ENCODE data around the gene TMEM242.
"Not testable (repeated sequence)": the region's sequence is repeated elsewhere in the genome, so short reads cannot be mapped to it uniquely, and the experiment has no call there.

TMEM242 gene

DNA sequence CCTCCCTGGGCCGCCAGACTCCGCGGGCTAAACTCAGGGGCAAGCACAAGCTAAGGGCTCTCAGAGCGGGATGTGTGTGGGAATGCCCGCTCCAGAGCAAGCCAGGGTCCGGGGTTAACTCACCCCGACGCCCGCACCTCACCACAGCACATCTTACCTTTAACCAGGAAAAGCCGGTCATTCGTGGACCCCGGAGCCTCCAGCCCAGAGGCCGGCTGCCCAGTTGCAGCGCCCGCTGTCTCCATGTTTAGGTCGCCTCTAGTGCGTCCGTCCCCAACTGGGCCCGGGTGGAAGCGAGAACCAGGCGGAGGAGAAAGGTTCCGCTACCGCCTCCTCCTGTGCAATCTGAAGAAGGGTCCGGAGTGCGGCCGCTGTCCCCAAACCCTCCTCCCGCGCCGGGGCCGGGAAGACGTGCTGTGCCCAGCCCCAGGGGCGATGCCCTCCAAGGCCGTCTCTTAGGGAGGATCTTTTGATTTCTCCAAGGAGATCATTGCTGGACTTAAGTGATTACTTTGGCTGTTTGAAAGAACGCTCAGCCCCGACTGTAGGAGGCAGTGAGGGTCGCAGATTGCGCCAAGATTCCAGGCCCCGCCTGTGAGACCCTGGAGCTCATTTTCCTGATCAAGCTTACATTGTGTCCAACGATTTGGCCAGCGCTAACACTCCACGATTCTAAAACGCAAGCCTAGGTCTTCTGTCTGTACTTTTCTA is at the start of gene TMEM242:
TMEM242 (minus strand) TSS at position 265 of the 711 bp plus-strand sequence; CDS start at position 245, 20 bp downstream.
- no peak for DNase-seq

- DNase-seq: no peak
Measured at GRCh38 chr6:157372501-157373280, 49.4 kb upstream of the TMEM242 start.

- DNase-seq: no peak
Measured at GRCh38 chr6:157370755-157371154, 47.4 kb upstream of the TMEM242 start.

DNA sequence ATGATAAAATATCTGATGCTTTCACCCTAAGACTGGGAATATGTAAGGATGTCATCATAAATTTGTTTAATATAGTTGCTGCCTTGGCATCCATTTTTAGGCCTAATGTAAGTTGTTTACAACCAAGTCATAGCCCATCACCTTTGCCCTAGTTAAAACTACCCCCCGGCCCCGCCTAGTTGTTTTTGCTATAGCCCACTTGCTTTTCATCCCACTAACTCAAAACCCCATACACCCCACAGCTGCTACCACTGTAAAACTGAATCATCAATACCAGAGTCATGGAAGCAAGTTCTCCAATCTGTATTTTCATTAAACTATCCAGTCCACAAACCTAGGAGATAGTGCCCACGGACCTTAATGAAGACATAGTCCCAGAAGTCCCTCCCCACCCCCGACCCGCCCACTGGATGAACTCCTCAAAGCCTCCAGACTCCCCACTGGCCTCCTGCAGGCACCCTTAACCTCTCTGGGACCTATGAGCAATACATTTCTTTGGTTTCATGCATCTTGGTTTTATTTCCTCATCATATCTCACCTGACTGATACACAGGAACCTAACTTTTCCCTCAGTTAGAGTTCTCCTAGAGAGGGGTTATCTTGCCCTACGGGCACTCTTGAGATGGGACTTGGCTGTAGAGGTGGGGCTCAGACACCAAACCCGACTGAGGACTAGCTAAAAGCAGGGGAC is 45.2 kb upstream of the TMEM242 start:
- no peak for DNase-seq

- no peak for DNase-seq
Measured at GRCh38 chr6:157366648-157367047, 43.3 kb upstream of the TMEM242 start.

- DNase-seq: no peak
Measured at GRCh38 chr6:157364705-157365104, 41.4 kb upstream of the TMEM242 start.

GRCh38 chr6:157361886-157362285 is 38.6 kb upstream of the TMEM242 start:
- no peak for DNase-seq

DNA sequence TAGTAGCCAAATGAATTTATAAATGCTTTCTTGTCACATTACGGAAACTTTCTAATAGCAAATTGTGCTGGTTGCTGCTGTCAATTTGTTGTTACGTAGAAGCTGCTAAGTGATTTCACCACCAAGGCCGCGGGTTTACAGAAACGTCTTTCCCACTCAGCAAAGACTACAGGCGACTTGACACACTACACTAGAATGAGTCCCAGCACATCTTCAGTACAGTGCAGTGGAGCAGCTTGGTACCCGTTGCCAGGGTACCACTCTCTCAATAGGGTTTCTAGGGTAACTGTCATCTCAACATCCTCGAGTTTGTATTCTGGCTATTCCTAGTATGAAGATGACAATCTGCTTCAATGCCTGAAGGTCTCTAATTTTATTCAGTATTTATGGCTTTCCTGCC is 35.0 kb upstream of the TMEM242 start:
- no peak for DNase-seq

- DNase-seq: no peak
Measured at GRCh38 chr6:157346373-157346772, 23.1 kb upstream of the TMEM242 start.

- DNase-seq: no peak
Measured at GRCh38 chr6:157343732-157344131, 20.4 kb upstream of the TMEM242 start.

- no peak for DNase-seq
Measured at GRCh38 chr6:157339432-157339831, 16.1 kb upstream of the TMEM242 start.

- no peak for DNase-seq
Measured at GRCh38 chr6:157337751-157338150, 14.4 kb upstream of the TMEM242 start.

- not testable (repeated sequence) for DNase-seq
Measured at GRCh38 chr6:157337276-157337675, 14.0 kb upstream of the TMEM242 start.

DNA sequence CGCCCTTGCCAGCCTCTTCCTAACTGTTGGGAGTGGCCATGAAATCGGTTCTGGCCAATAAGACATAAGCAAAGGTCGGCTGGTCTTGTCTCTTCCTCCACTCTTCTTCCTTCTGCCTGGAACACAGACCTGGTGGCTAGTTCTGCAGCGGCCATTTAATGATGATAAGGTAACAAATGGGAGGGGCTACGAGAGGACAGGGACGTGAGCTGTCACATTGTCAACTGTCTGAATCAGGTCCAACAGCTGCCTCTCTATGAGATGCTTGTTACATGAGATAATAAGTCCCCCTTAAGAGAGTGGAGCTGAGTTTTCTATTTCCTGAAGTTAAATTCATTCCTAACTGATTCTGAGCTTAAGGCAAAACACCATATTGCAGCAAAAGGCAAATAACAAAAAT is 12.5 kb upstream of the TMEM242 start:
- no peak for DNase-seq

- no peak for DNase-seq
Measured at GRCh38 chr6:157333956-157334355, 10.6 kb upstream of the TMEM242 start.

GRCh38 chr6:157333537-157333936 is 10.2 kb upstream of the TMEM242 start:
- DNase-seq: no peak

DNA sequence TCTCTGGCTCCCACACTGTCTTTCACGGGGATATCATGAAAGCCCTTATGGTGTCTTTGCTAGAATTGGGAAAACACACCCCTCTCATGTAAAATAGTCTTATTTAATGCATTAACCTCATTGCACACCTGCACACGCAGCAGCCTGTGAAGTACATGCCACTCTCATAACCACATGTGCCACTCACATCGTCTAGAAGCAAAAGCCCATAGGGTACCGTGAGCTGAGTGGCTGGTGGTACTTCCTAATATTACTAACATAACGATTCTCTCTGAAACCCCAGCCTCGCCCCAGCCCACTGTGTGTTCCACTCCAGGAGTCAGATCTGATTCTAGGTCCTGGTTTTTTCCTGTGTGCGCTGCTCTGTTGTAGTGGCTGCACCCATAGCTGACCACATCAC is 9.5 kb upstream of the TMEM242 start:
- DNase-seq: no peak

- no peak for DNase-seq
Measured at GRCh38 chr6:157330831-157331230, 7.5 kb upstream of the TMEM242 start.

DNA sequence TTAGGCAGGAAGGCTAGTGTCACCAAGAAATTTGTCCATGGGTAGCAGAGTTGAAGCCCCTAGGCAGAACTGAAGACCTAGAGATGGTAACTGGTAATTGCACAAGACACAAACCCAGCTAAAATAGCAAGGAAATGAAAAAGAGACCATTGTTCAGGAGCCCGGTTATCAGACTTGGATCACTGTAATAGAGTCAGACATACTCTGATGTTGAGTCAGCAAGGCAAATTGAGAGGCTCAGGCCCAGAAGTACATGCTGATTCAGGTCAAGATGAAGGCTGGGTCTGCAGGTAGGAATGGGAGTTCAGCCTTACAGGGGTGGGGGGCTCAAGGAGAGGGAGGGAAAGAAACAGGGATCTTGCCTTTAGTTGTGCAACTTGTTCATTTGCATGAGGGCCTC is 6.5 kb upstream of the TMEM242 start:
- no peak for DNase-seq

- no peak for DNase-seq
Measured at GRCh38 chr6:157328108-157328692, 4.9 kb upstream of the TMEM242 start.

- DNase-seq: no peak
Measured at GRCh38 chr6:157326979-157327378, 3.7 kb upstream of the TMEM242 start.

GRCh38 chr6:157325069-157325805 is 1.9 kb upstream of the TMEM242 start:
- DNase-seq: no peak

GRCh38 chr6:157323966-157324300 is 614 bp upstream of the TMEM242 start:
- no peak for DNase-seq

Data from KG1 (cell line).